ENCODE data around the gene PNMT. TPM values are rescaled to one million over a fixed set of nuclear protein-coding genes. Genes with fewer than 3 reads are reported as not detected.

PNMT gene
- total RNA-seq, 2 experiments from 2014 or later: not detected

GRCh38 chr17:39659279-39660010 is 8.8 kb upstream of the PNMT start:
- no peaks in the 10 kb centered on the region for H3K9me3 ChIP-seq (ENCODE audit: low read length)
- no peaks in the 10 kb centered on the region for H3K9me2 ChIP-seq (ENCODE audit: insufficient read depth, low read length)
- no peak overlapping the region for H2AFZ ChIP-seq (ENCODE audit: low read length)
- DNase-seq (ENCODE audit: low spot score): no peak
- intact Hi-C loops (cut with micrococcal nuclease; ENCODE audit: unreplicated experiment): no loop called here
- no peak overlapping the region for H3K4me3 ChIP-seq (ENCODE audit: low read depth, low read length, poor library complexity, severe bottlenecking)
- ChIA-PET POLR2A (no interaction called here), CTCF (ENCODE audit: unreplicated experiment) (no interaction called here)
- no TSS peak for BruUV-seq (replicated peaks)
- H3K4me2 ChIP-seq (ENCODE audit: low read length): no peak overlapping the region
- no peaks in the 10 kb centered on the region; the same call in 1 of the 2 replicates for H4K20me1 ChIP-seq (ENCODE audit: insufficient read depth, low read length)
- no peaks in the 10 kb centered on the region for H3K79me2 ChIP-seq (ENCODE audit: insufficient read depth, low read depth, low read length)
- TF ChIP-seq EZH2phosphoT487 (IDR thresholded peaks at IDR 0.05; ENCODE audit: borderline replicate concordance, low read depth, low read length) (no peak), CTCF (conservative IDR thresholded peaks at IDR 0.05; ENCODE audit: low read length) (no peak)
- H3K27ac ChIP-seq (ENCODE audit: low read depth, low read length, poor library complexity, severe bottlenecking): no peak overlapping the region
- peaks cover 34% of the 10 kb centered on the region; the same call in 1 of the 2 replicates for H3K36me3 ChIP-seq (ENCODE audit: insufficient read depth, low read length)
- H3K4me1 ChIP-seq (ENCODE audit: insufficient read depth, low read length, poor library complexity, severe bottlenecking): peaks cover 4% of the 10 kb centered on the region

GRCh38 chr17:39660011-39660360 is 8.3 kb upstream of the PNMT start:
- Histone ChIP-seq H3K27ac (ENCODE audit: low read depth, low read length, poor library complexity, severe bottlenecking) (no peak overlapping the region), H3K4me1 (ENCODE audit: insufficient read depth, low read length, poor library complexity, severe bottlenecking) (peaks cover 4% of the 10 kb centered on the region)
- BruUV-seq (replicated peaks): no TSS peak

More at GRCh38 chr17:39660011-39660360, 8.3 kb upstream of the PNMT start:
- Histone ChIP-seq H4K20me1 (ENCODE audit: insufficient read depth, low read length) (no peaks in the 10 kb centered on the region; the same call in 1 of the 2 replicates), H3K36me3 (ENCODE audit: insufficient read depth, low read length) (peaks cover 29% of the 10 kb centered on the region; the same call in 1 of the 2 replicates), H3K9me2 (ENCODE audit: insufficient read depth, low read length) (no peaks in the 10 kb centered on the region), H3K9me3 (ENCODE audit: low read length) (no peaks in the 10 kb centered on the region), H3K79me2 (ENCODE audit: insufficient read depth, low read depth, low read length) (no peaks in the 10 kb centered on the region), H2AFZ (ENCODE audit: low read length) (no peak overlapping the region), H3K4me2 (ENCODE audit: low read length) (no peak overlapping the region), H3K4me3 (ENCODE audit: low read depth, low read length, poor library complexity, severe bottlenecking) (no peak overlapping the region)
- POLR2A ChIA-PET: no interaction called here
- DNase-seq (ENCODE audit: low spot score): no peak
- intact Hi-C loops (cut with micrococcal nuclease; ENCODE audit: unreplicated experiment): no loop called here
- CTCF ChIA-PET (ENCODE audit: unreplicated experiment): no interaction called here
- TF ChIP-seq EZH2phosphoT487 (IDR thresholded peaks at IDR 0.05; ENCODE audit: borderline replicate concordance, low read depth, low read length) (no peak), CTCF (conservative IDR thresholded peaks at IDR 0.05; ENCODE audit: low read length) (no peak)
